Measurements from ENCODE around the gene HBG2. TPM values are rescaled to one million over a fixed set of nuclear protein-coding genes. Genes with fewer than 3 reads are reported as not detected.

HBG2 gene
- total and polyA plus RNA-seq, 4 donors = 0.31 to 13,246 (median 4.6) TPM

- Histone ChIP-seq H3K9me3 (ENCODE audit: control insufficient read depth in 4 of 4, insufficient read depth in 3 of 4, low read length in 3 of 4) (peaks cover 0 to 2% (median 0%) of the 10 kb centered on the region in 4 donors), H3K4me3 (no peak overlapping the region), H3K36me3 (ENCODE audit: control insufficient read depth in 4 of 4, insufficient read depth in 4 of 4, low read length in 4 of 4) (no peaks in the 10 kb centered on the region), H3K4me1 (ENCODE audit: control insufficient read depth in 5 of 5, insufficient read depth in 5 of 5, low read length in 5 of 5) (no peaks in the 10 kb centered on the region), H3K9ac (ENCODE audit: insufficient read depth in 1 of 2, low read length in 2 of 2) (no peak overlapping the region), H3K27me3 (ENCODE audit: control insufficient read depth in 3 of 3, insufficient read depth in 3 of 3, low read length in 2 of 3) (no peaks in the 10 kb centered on the region), H3K27ac (ENCODE audit: low read depth in 1 of 2, low read length in 1 of 2) (no peak overlapping the region)
- TF ChIP-seq, protein P1, sequence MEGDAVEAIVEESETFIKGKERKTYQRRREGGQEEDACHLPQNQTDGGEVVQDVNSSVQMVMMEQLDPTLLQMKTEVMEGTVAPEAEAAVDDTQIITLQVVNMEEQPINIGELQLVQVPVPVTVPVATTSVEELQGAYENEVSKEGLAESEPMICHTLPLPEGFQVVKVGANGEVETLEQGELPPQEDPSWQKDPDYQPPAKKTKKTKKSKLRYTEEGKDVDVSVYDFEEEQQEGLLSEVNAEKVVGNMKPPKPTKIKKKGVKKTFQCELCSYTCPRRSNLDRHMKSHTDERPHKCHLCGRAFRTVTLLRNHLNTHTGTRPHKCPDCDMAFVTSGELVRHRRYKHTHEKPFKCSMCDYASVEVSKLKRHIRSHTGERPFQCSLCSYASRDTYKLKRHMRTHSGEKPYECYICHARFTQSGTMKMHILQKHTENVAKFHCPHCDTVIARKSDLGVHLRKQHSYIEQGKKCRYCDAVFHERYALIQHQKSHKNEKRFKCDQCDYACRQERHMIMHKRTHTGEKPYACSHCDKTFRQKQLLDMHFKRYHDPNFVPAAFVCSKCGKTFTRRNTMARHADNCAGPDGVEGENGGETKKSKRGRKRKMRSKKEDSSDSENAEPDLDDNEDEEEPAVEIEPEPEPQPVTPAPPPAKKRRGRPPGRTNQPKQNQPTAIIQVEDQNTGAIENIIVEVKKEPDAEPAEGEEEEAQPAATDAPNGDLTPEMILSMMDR (IDR thresholded peaks at IDR 0.05; ENCODE audit: control extremely low read depth, extremely low read depth) = no peak
- no peak for ATAC-seq (ENCODE audit: insufficient read depth, low FRiP score)
- no peak for DNase-seq
- WGBS, 2 donors = 87 to 93% methylated on average over 1 of the region's 1 CpG
Observed at GRCh38 chr11:5290106-5290505, 35.5 kb upstream of the HBG2 start.

- no peaks in the 10 kb centered on the region for H3K4me1 ChIP-seq (ENCODE audit: control insufficient read depth in 5 of 5, insufficient read depth in 5 of 5, low read length in 5 of 5)
- TF ChIP-seq, protein P1 (IDR thresholded peaks at IDR 0.05; ENCODE audit: control extremely low read depth, extremely low read depth) = no peak
- H3K4me3 ChIP-seq = no peak overlapping the region
- H3K9ac ChIP-seq (ENCODE audit: insufficient read depth in 1 of 2, low read length in 2 of 2) = no peak overlapping the region
- ATAC-seq (ENCODE audit: insufficient read depth, low FRiP score) (no peak), DNase-seq (no peak)
- no peaks in the 10 kb centered on the region for H3K27me3 ChIP-seq (ENCODE audit: control insufficient read depth in 3 of 3, insufficient read depth in 3 of 3, low read length in 2 of 3)
- no peak overlapping the region for H3K27ac ChIP-seq (ENCODE audit: low read depth in 1 of 2, low read length in 1 of 2)
- H3K9me3 ChIP-seq (ENCODE audit: control insufficient read depth in 4 of 4, insufficient read depth in 3 of 4, low read length in 3 of 4) = peaks cover 0 to 2% (median 0%) of the 10 kb centered on the region in 4 donors
- H3K36me3 ChIP-seq (ENCODE audit: control insufficient read depth in 4 of 4, insufficient read depth in 4 of 4, low read length in 4 of 4) = no peaks in the 10 kb centered on the region
Observed at GRCh38 chr11:5289696-5290095, 35.1 kb upstream of the HBG2 start.

GRCh38 chr11:5288906-5289550, 34.4 kb upstream of the HBG2 start:
- TF ChIP-seq, protein P1 (IDR thresholded peaks at IDR 0.05; ENCODE audit: control extremely low read depth, extremely low read depth) = no peak
- Histone ChIP-seq H3K4me3 (no peak overlapping the region), H3K27me3 (ENCODE audit: control insufficient read depth in 3 of 3, insufficient read depth in 3 of 3, low read length in 2 of 3) (no peaks in the 10 kb centered on the region), H3K9me3 (ENCODE audit: control insufficient read depth in 4 of 4, insufficient read depth in 3 of 4, low read length in 3 of 4) (no peaks in the 10 kb centered on the region), H3K27ac (ENCODE audit: low read depth in 1 of 2, low read length in 1 of 2) (no peak overlapping the region), H3K4me1 (ENCODE audit: control insufficient read depth in 5 of 5, insufficient read depth in 5 of 5, low read length in 5 of 5) (no peaks in the 10 kb centered on the region), H3K36me3 (ENCODE audit: control insufficient read depth in 4 of 4, insufficient read depth in 4 of 4, low read length in 4 of 4) (no peaks in the 10 kb centered on the region), H3K9ac (ENCODE audit: insufficient read depth in 1 of 2, low read length in 2 of 2) (no peak overlapping the region)
- DNase-seq (no peak), ATAC-seq (ENCODE audit: insufficient read depth, low FRiP score) (no peak)
- WGBS, 2 donors = 83 to 89% methylated on average over 6 of the region's 6 CpGs

All from lung (tissue), 12 donors.